G401 (cell line): Measurements from ENCODE around the gene TSTD2. TPM values are rescaled to one million over a fixed set of nuclear protein-coding genes. Genes with fewer than 3 reads are reported as not detected.

ENCODE experiments used
- DNase-seq: peaks from one replicate; pipeline ENCODE4 v3.0.0-alpha.2; 2015; ENCODE audit warnings: low spot score
- in situ Hi-C: cut with HindIII; loops from 2 replicates; pipeline ENCODE4 v1.10.0; 2016; ENCODE audit warnings: low sequenced_read_pairs, mixed read lengths
- total RNA-seq: library from RNA; depleted of rRNA; stranded (reverse); fragments of >200 nt; shearing (Covaris generic); gene quantifications from 2 replicates; pipeline ENCODE4 v1.2.3, GENCODE V29; 2014; rRNA removed

TSTD2 gene
- total RNA-seq: 6.4 and 11.0 TPM in 2 replicates

- peak; percentile 98 for DNase-seq
- in situ Hi-C loops: no loop called here
Measured at GRCh38 chr9:97632985-97633858, at the start of gene TSTD2, which contains the start of gene NCBP1. TSTD2 (minus strand) TSS chr9:97633368; CDS start chr9:97627562, 5,806 bp downstream. NCBP1 (plus strand) TSS chr9:97633821; CDS start chr9:97633882, 61 bp downstream.

GRCh38 chr9:97682242-97682641 lies 49.1 kb upstream of the TSTD2 start:
- in situ Hi-C loops: no loop called here
- DNase-seq: no peak

- no peak for DNase-seq
- in situ Hi-C loops: no loop called here
Measured at GRCh38 chr9:97675655-97676054, 42.5 kb upstream of the TSTD2 start.

- in situ Hi-C loops: no loop called here
- no peak for DNase-seq
Measured at GRCh38 chr9:97673922-97674321, 40.8 kb upstream of the TSTD2 start.

- in situ Hi-C loops: no loop called here
- no peak for DNase-seq
Measured at GRCh38 chr9:97672403-97672802, 39.2 kb upstream of the TSTD2 start.

GRCh38 chr9:97670586-97670985 lies 37.4 kb upstream of the TSTD2 start:
- no peak for DNase-seq
- in situ Hi-C loops: no loop called here

GRCh38 chr9:97668485-97668884 lies 35.3 kb upstream of the TSTD2 start:
- in situ Hi-C loops: no loop called here
- DNase-seq: no peak

- in situ Hi-C loops: no loop called here
- no peak for DNase-seq
Measured at GRCh38 chr9:97666907-97667686, 33.9 kb upstream of the TSTD2 start.

- no peak for DNase-seq
- in situ Hi-C loops: no loop called here
Measured at GRCh38 chr9:97665742-97666141, 32.6 kb upstream of the TSTD2 start.

- DNase-seq: no peak
- in situ Hi-C loops: no loop called here
Measured at GRCh38 chr9:97660847-97661246, 27.7 kb upstream of the TSTD2 start.

- in situ Hi-C loops: no loop called here
- no peak for DNase-seq
Measured at GRCh38 chr9:97660340-97660739, 27.2 kb upstream of the TSTD2 start.

- in situ Hi-C loops: no loop called here
Measured at GRCh38 chr9:97659771-97660170, 26.6 kb upstream of the TSTD2 start.

GRCh38 chr9:97658707-97659106 lies 25.5 kb upstream of the TSTD2 start:
- in situ Hi-C loops: no loop called here
- DNase-seq: no peak

More at GRCh38 chr9:97659771-97660170, 26.6 kb upstream of the TSTD2 start:
- DNase-seq: no peak

GRCh38 chr9:97651646-97652045 lies 18.5 kb upstream of the TSTD2 start:
- DNase-seq: no peak
- in situ Hi-C loops: no loop called here

GRCh38 chr9:97647996-97648395 lies 14.8 kb upstream of the TSTD2 start:
- in situ Hi-C loops: no loop called here
- DNase-seq: no peak

GRCh38 chr9:97645720-97646119 lies 12.6 kb upstream of the TSTD2 start:
- in situ Hi-C loops: no loop called here
- no peak for DNase-seq

- in situ Hi-C loops: no loop called here
- no peak for DNase-seq
Measured at GRCh38 chr9:97640325-97640724, 7.2 kb upstream of the TSTD2 start.

- no peak for DNase-seq
- in situ Hi-C loops: no loop called here
Measured at GRCh38 chr9:97638666-97639065, 5.5 kb upstream of the TSTD2 start.

GRCh38 chr9:97636903-97637302 lies 3.7 kb upstream of the TSTD2 start:
- in situ Hi-C loops: no loop called here
- no peak for DNase-seq

- no peak for DNase-seq
- in situ Hi-C loops: no loop called here
Measured at GRCh38 chr9:97635026-97635425, 1.9 kb upstream of the TSTD2 start.
